ENCODE data around the gene LDB3. TPM values are rescaled to one million over a fixed set of nuclear protein-coding genes. Genes with fewer than 3 reads are reported as not detected.

LDB3 gene
- total and polyA plus RNA-seq, 9 of the 15 experiments (the other 6 are each of a cell fraction or from before 2014, with no cell fraction given) = 0.03 TPM; not detected in 8

DNA sequence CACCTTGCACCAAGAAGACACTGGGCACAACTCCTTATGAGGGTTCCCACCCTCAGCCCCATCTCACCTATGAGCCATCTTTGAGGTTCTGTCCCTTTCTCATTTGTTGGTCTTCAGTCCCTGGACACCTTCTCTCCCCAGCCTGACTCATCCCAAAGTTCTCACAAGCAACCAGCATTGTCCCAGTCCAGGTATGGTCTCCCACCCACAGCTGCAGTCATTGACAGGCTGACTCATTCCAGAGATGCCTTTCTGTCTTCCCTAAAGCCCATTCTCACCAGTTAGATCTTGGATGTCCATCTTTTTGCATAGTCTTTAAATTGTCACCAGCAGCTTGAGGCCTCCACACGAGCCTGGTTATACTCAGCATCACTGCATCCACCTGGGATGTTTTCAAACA, 61.4 kb downstream of the LDB3 start:
- Histone ChIP-seq H3K4me1 (replicated peaks in 1 of 2; ENCODE audit: control insufficient read depth in 2 of 2, insufficient read depth in 2 of 2, low read length in 2 of 2) (0 out of 5 replicates have a peak, but pooled peaks cover 0 to 5% of the 10 kb centered on the region in 2 experiments), H2AFZ (ENCODE audit: low read depth, low read length) (no peak overlapping the region), H3K27me3 (ENCODE audit: control insufficient read depth in 2 of 2, insufficient read depth in 2 of 2, low read length in 2 of 2) (no peaks in the 10 kb centered on the region), H3K4me2 (ENCODE audit: insufficient read depth, low read length) (no peak overlapping the region), H3K4me3 (no peak overlapping the region), H3K9me3 (replicated peaks; ENCODE audit: control insufficient read depth, insufficient read depth, low read depth, low read length) (no peaks in the 10 kb centered on the region), H3K79me2 (ENCODE audit: control insufficient read depth, insufficient read depth, low read length) (no peaks in the 10 kb centered on the region), H3K27ac (ENCODE audit: extremely low read depth, low read depth, low read length) (no peak overlapping the region), H3K9ac (ENCODE audit: insufficient read depth in 1 of 2, low read depth in 2 of 2, low read length in 2 of 2) (no peak overlapping the region), H3K36me3 (ENCODE audit: control insufficient read depth, insufficient read depth, low read length) (no peaks in the 10 kb centered on the region), H4K20me1 (replicated peaks; ENCODE audit: control insufficient read depth, insufficient read depth, low read length) (no peaks in the 10 kb centered on the region), H3K9me1 (ENCODE audit: control insufficient read depth, insufficient read depth, low read length) (no peaks in the 10 kb centered on the region)
- FAIRE-seq (no peak), DNase-seq (ENCODE audit: extremely low read depth in 1 of 4, low spot score in 3 of 4) (no peak), ATAC-seq (no peak)
- 0% methylated on average over 1 of the region's 1 CpG for WGBS (ENCODE audit: insufficient coverage, low coverage, missing lambda C conversion rate)
- CTCF ChIA-PET (ENCODE audit: low intra/inter-chr PET ratio) = no interaction called here
- POLR2A ChIA-PET = interaction anchor here (0.7 kb wide), 1 partner anchor 10 kb away, joined by 4 read pairs; no protein-coding TSS in a partner anchor
- intact Hi-C loops (cut with micrococcal nuclease) (no loop called here), in situ Hi-C loops (cut with MboI) (no loop called here)
- BruUV-seq (replicated peaks) = no TSS peak
- TF ChIP-seq MCM2 (IDR thresholded peaks at IDR 0.05; ENCODE audit: low read depth) (no peak), ZNF717 (CRISPR knock-in tag; IDR thresholded peaks at IDR 0.05) (no peak), LCOR (CRISPR knock-in tag; IDR thresholded peaks at IDR 0.05) (no peak), L3MBTL2 (IDR thresholded peaks at IDR 0.05) (no peak), CEBPB (tag; IDR thresholded peaks at IDR 0.05) (no peak), ZNF583 (CRISPR knock-in tag; IDR thresholded peaks at IDR 0.05) (no peak), SMARCC2 (IDR thresholded peaks at IDR 0.05; ENCODE audit: low read depth) (no peak), ELF4 (CRISPR knock-in tag; IDR thresholded peaks at IDR 0.05) (no peak)
- TF ChIP-seq, protein P1, sequence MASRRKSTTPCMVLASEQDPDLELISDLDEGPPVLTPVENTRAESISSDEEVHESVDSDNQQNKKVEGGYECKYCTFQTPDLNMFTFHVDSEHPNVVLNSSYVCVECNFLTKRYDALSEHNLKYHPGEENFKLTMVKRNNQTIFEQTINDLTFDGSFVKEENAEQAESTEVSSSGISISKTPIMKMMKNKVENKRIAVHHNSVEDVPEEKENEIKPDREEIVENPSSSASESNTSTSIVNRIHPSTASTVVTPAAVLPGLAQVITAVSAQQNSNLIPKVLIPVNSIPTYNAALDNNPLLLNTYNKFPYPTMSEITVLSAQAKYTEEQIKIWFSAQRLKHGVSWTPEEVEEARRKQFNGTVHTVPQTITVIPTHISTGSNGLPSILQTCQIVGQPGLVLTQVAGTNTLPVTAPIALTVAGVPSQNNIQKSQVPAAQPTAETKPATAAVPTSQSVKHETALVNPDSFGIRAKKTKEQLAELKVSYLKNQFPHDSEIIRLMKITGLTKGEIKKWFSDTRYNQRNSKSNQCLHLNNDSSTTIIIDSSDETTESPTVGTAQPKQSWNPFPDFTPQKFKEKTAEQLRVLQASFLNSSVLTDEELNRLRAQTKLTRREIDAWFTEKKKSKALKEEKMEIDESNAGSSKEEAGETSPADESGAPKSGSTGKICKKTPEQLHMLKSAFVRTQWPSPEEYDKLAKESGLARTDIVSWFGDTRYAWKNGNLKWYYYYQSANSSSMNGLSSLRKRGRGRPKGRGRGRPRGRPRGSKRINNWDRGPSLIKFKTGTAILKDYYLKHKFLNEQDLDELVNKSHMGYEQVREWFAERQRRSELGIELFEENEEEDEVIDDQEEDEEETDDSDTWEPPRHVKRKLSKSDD (conservative IDR thresholded peaks at IDR 0.05; ENCODE audit: low read length) = no peak
- TF ChIP-seq, protein P2, sequence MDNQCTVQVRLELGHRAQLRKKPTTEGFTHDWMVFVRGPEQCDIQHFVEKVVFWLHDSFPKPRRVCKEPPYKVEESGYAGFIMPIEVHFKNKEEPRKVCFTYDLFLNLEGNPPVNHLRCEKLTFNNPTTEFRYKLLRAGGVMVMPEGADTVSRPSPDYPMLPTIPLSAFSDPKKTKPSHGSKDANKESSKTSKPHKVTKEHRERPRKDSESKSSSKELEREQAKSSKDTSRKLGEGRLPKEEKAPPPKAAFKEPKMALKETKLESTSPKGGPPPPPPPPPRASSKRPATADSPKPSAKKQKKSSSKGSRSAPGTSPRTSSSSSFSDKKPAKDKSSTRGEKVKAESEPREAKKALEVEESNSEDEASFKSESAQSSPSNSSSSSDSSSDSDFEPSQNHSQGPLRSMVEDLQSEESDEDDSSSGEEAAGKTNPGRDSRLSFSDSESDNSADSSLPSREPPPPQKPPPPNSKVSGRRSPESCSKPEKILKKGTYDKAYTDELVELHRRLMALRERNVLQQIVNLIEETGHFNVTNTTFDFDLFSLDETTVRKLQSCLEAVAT (IDR thresholded peaks at IDR 0.05) = no peak
- TF ChIP-seq, protein P3, sequence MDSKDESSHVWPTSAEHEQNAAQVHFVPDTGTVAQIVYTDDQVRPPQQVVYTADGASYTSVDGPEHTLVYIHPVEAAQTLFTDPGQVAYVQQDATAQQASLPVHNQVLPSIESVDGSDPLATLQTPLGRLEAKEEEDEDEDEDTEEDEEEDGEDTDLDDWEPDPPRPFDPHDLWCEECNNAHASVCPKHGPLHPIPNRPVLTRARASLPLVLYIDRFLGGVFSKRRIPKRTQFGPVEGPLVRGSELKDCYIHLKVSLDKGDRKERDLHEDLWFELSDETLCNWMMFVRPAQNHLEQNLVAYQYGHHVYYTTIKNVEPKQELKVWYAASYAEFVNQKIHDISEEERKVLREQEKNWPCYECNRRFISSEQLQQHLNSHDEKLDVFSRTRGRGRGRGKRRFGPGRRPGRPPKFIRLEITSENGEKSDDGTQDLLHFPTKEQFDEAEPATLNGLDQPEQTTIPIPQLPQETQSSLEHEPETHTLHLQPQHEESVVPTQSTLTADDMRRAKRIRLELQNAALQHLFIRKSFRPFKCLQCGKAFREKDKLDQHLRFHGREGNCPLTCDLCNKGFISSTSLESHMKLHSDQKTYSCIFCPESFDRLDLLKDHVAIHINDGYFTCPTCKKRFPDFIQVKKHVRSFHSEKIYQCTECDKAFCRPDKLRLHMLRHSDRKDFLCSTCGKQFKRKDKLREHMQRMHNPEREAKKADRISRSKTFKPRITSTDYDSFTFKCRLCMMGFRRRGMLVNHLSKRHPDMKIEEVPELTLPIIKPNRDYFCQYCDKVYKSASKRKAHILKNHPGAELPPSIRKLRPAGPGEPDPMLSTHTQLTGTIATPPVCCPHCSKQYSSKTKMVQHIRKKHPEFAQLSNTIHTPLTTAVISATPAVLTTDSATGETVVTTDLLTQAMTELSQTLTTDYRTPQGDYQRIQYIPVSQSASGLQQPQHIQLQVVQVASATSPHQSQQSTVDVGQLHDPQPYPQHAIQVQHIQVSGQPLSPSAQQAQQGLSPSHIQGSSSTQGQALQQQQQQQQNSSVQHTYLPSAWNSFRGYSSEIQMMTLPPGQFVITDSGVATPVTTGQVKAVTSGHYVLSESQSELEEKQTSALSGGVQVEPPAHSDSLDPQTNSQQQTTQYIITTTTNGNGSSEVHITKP (IDR thresholded peaks at IDR 0.05; ENCODE audit: partially characterized antibody) = no peak
- TF ChIP-seq, protein P4, sequence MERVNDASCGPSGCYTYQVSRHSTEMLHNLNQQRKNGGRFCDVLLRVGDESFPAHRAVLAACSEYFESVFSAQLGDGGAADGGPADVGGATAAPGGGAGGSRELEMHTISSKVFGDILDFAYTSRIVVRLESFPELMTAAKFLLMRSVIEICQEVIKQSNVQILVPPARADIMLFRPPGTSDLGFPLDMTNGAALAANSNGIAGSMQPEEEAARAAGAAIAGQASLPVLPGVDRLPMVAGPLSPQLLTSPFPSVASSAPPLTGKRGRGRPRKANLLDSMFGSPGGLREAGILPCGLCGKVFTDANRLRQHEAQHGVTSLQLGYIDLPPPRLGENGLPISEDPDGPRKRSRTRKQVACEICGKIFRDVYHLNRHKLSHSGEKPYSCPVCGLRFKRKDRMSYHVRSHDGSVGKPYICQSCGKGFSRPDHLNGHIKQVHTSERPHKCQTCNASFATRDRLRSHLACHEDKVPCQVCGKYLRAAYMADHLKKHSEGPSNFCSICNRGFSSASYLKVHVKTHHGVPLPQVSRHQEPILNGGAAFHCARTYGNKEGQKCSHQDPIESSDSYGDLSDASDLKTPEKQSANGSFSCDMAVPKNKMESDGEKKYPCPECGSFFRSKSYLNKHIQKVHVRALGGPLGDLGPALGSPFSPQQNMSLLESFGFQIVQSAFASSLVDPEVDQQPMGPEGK (CRISPR knock-in tag; IDR thresholded peaks at IDR 0.05; ENCODE audit: borderline replicate concordance) = no peak
- TF ChIP-seq, protein P5, sequence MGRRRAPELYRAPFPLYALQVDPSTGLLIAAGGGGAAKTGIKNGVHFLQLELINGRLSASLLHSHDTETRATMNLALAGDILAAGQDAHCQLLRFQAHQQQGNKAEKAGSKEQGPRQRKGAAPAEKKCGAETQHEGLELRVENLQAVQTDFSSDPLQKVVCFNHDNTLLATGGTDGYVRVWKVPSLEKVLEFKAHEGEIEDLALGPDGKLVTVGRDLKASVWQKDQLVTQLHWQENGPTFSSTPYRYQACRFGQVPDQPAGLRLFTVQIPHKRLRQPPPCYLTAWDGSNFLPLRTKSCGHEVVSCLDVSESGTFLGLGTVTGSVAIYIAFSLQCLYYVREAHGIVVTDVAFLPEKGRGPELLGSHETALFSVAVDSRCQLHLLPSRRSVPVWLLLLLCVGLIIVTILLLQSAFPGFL (CRISPR knock-in tag; IDR thresholded peaks at IDR 0.05) = no peak
